Panc1 (cell line): ENCODE data around the gene FGFR4. TPM values are rescaled to one million over a fixed set of nuclear protein-coding genes. Genes with fewer than 3 reads are reported as not detected.

Experiments
- ATAC-seq: fragments of 200-7000 bp; cut with Tn5 transposase; 2 replicates; pipeline ENCODE4 v1.9.1; 2020; ENCODE audit warnings: mild to moderate bottlenecking, moderate library complexity
- BruUV-seq: library from RNA; stranded (reverse); fragments of 400-500 nt; replicated peaks from 2 replicates; lab custom pipeline; 2021; lab: Mats Ljungman, UMichigan
- CTCF ChIA-PET: fragments of 300-600 bp; sonication (Branson Sonifier 250); formaldehyde crosslinking; loops from one replicate; lab custom pipeline; 2022; ENCODE audit warnings: antibody characterized with exemption; lab: Charles Lee
- POLR2A ChIA-PET: fragments of 300-600 bp; sonication (Branson Sonifier 250); formaldehyde crosslinking; loops from one replicate; lab custom pipeline; 2022; ENCODE audit warnings: antibody characterized with exemption; lab: Charles Lee
- DNase-seq: peaks from one replicate; pipeline ENCODE4 v3.0.0-alpha.2; 2010; ENCODE audit warnings: low read depth, low spot score
- H3K27ac ChIP-seq: 2 replicates; pipeline ENCODE4 v1.5.1; 2011; ENCODE audit warnings: mild to moderate bottlenecking, low read length, inconsistent platforms
- H3K27me3 ChIP-seq: fragments of 200-500 bp; sonication (Bioruptor generic); 2 replicates; pipeline ENCODE4 v1.6.0; 2014; ENCODE audit warnings: low read length, inconsistent platforms; ENCODE audit not compliant: control insufficient read depth, insufficient read depth
- H3K36me3 ChIP-seq: fragments of 200-500 bp; sonication (Bioruptor generic); 2 replicates; pipeline ENCODE4 v1.5.1; 2014; ENCODE audit warnings: inconsistent platforms, mild to moderate bottlenecking, low read length, moderate library complexity; ENCODE audit not compliant: control insufficient read depth, insufficient read depth
- H3K4me1 ChIP-seq: 2 replicates; pipeline ENCODE4 v1.5.1; 2011; ENCODE audit warnings: inconsistent platforms, mild to moderate bottlenecking, low read length, moderate library complexity; ENCODE audit not compliant: control insufficient read depth, insufficient read depth
- H3K4me3 ChIP-seq, 2 experiments: 2 replicates each; pipeline ENCODE4 v1.5.1; 2011 to 2012; ENCODE audit warnings: low read depth in 2 of 2, low read length in 2 of 2, mild to moderate bottlenecking in 2 of 2, inconsistent platforms in 1 of 2, moderate library complexity in 1 of 2
- H3K9me3 ChIP-seq: fragments of 200-500 bp; sonication (Bioruptor generic); 2 replicates; pipeline ENCODE4 v1.5.1; 2014; ENCODE audit warnings: low read depth, mild to moderate bottlenecking, inconsistent platforms, low read length, moderate library complexity; ENCODE audit not compliant: control insufficient read depth, insufficient read depth
- CTCF ChIP-seq: fragments of 450-650 bp; IDR thresholded peaks from 2 replicates; pipeline ENCODE4 v1.5.1; 2017; ENCODE audit warnings: mild to moderate bottlenecking
- POLR2AphosphoS5 ChIP-seq: IDR thresholded peaks from 2 replicates; pipeline ENCODE4 v1.6.1; 2012; ENCODE audit warnings: mild to moderate bottlenecking, low read depth, low read length, moderate library complexity
- REST ChIP-seq, 2 experiments: IDR thresholded peaks; 2 replicates each; pipeline ENCODE4 v1.6.1; 2011 to 2012; ENCODE audit warnings: low read depth in 2 of 2, control low read depth in 1 of 2, low read length in 1 of 2, mild to moderate bottlenecking in 1 of 2, moderate library complexity in 1 of 2; ENCODE audit not compliant: insufficient read depth in 1 of 2
- SIN3A ChIP-seq: IDR thresholded peaks from 2 replicates; pipeline ENCODE4 v1.6.1; 2012; ENCODE audit warnings: low read depth, mild to moderate bottlenecking, low read length, moderate library complexity, borderline replicate concordance; ENCODE audit not compliant: insufficient read depth
- TCF7L2 ChIP-seq: IDR thresholded peaks from 2 replicates; pipeline ENCODE4 v1.6.1; 2011; ENCODE audit warnings: mild to moderate bottlenecking, low read depth, low read length, inconsistent platforms
- in situ Hi-C: cut with HindIII; loops from 2 replicates; pipeline ENCODE4 v1.10.0; 2016; ENCODE audit warnings: low sequenced_read_pairs, low pct_unique_long_range_greater_than_20kb
- intact Hi-C: fragments of 100-400 bp; cut with micrococcal nuclease; formaldehyde crosslinking; loops from one replicate; pipeline ENCODE4 v1.10.0; 2022; ENCODE audit not compliant: unreplicated experiment
- total RNA-seq: library from RNA; stranded (reverse); gene quantifications from one replicate; pipeline ENCODE4 v1.2.1, GENCODE V29; 2021; ENCODE audit not compliant: unreplicated experiment

Gene FGFR4
- total RNA-seq, 1 experiment from 2014 or later, result 7.5 TPM

GRCh38 chr5:177112589-177113220, 26.0 kb downstream of the FGFR4 start:
- ATAC-seq (no peak), DNase-seq (no peak)
- ChIA-PET POLR2A (interaction anchor here (0.6 kb wide), 1 partner anchor 87 kb away, joined by 4 read pairs; no protein-coding TSS in a partner anchor), CTCF (interaction anchor here (0.5 to 2.1 kb wide), 10 partner anchors 14 to 452 kb away, joined by 3 to 13 read pairs (median 4); partner anchors contain the start of gene FGFR4)
- no peaks in the 10 kb centered on the region for H3K36me3 ChIP-seq
- in situ Hi-C loops, result no loop called here
- intact Hi-C loops, result loop anchor here (2.0 to 5.0 kb wide), 2 partner anchors 42 to 190 kb away; partner anchors contain the start of genes PRELID1 and RAB24
- H3K27me3 ChIP-seq, result no peaks in the 10 kb centered on the region
- no peak overlapping the region for H3K4me3 ChIP-seq
- TF ChIP-seq SIN3A (no peak), REST (IDR thresholded peaks at IDR 0.05; ENCODE audit: insufficient read depth in 1 of 2, low read depth in 2 of 2, low read length in 1 of 2) (no peak), POLR2AphosphoS5 (no peak), CTCF (no peak), TCF7L2 (no peak)
- H3K27ac ChIP-seq, result no peak overlapping the region
- no TSS peak for BruUV-seq
- H3K4me1 ChIP-seq, result no peaks in the 10 kb centered on the region
- H3K9me3 ChIP-seq, result no peaks in the 10 kb centered on the region

GRCh38 chr5:177113566-177114424, 27.1 kb downstream of the FGFR4 start:
- H3K9me3 ChIP-seq, result no peaks in the 10 kb centered on the region
- H3K36me3 ChIP-seq, result no peaks in the 10 kb centered on the region
- ATAC-seq (peak; percentile 78), DNase-seq (peak; percentile 83)
- TF ChIP-seq REST (IDR thresholded peaks at IDR 0.05; ENCODE audit: insufficient read depth in 1 of 2, low read depth in 2 of 2, low read length in 1 of 2) (no peak), SIN3A (no peak), CTCF (peak; percentile 99)
- intact Hi-C loops, result loop anchor here (2.0 to 5.0 kb wide), 2 partner anchors 43 to 189 kb away; partner anchors contain the start of genes PRELID1 and RAB24
- BruUV-seq, result no TSS peak
- in situ Hi-C loops, result no loop called here
- ChIA-PET CTCF (interaction anchor here (0.5 to 1.5 kb wide), 5 partner anchors 42 to 289 kb away, joined by 3 to 5 read pairs (median 3); no protein-coding TSS in a partner anchor), POLR2A (no interaction called here)
- H3K27me3 ChIP-seq, result no peaks in the 10 kb centered on the region
- H3K27ac ChIP-seq, result no peak overlapping the region
- no peaks in the 10 kb centered on the region for H3K4me1 ChIP-seq
- H3K4me3 ChIP-seq, result no peak overlapping the region
